GM23338 (cell line): Measurements from ENCODE around the gene EMC9. TPM values are rescaled to one million over a fixed set of nuclear protein-coding genes. Genes with fewer than 3 reads are reported as not detected.

Source experiments
- ATAC-seq: fragments of 200-7000 bp; cut with Tn5 transposase; 3 replicates; pipeline ENCODE4 v1.9.1; 2020
- DNase-seq: peaks from one replicate; pipeline ENCODE4 v3.0.0-alpha.2; 2015; ENCODE audit warnings: low spot score
- H2AFZ ChIP-seq: fragments of 200-600 bp; sonication (generic); 2 replicates; pipeline ENCODE4 v1.8.0; 2016; ENCODE audit warnings: antibody characterized with exemption, mild to moderate bottlenecking, moderate library complexity
- H3F3A ChIP-seq: fragments of 200-600 bp; sonication (generic); replicated peaks from 2 replicates; pipeline ENCODE4 v1.8.0; 2017; ENCODE audit warnings: antibody characterized with exemption, mixed run types, low read depth
- H3K27ac ChIP-seq: fragments of 200-600 bp; sonication (generic); 2 replicates; pipeline ENCODE4 v1.6.1; 2016; ENCODE audit warnings: low read depth
- H3K27me3 ChIP-seq: fragments of 200-600 bp; sonication (generic); 2 replicates; pipeline ENCODE4 v1.8.0; 2016; ENCODE audit warnings: mild to moderate bottlenecking, mixed run types, moderate library complexity; ENCODE audit not compliant: insufficient read depth
- H3K36me3 ChIP-seq: fragments of 200-600 bp; sonication (generic); 2 replicates; pipeline ENCODE4 v1.8.0; 2016; ENCODE audit warnings: mild to moderate bottlenecking; ENCODE audit not compliant: insufficient read depth
- H3K4me1 ChIP-seq: fragments of 200-600 bp; sonication (generic); 2 replicates; pipeline ENCODE4 v1.8.0; 2016; ENCODE audit warnings: mild to moderate bottlenecking, moderate library complexity; ENCODE audit not compliant: insufficient read depth
- H3K4me2 ChIP-seq: fragments of 200-600 bp; sonication (generic); 2 replicates; pipeline ENCODE4 v1.7.1; 2017; ENCODE audit warnings: mixed run types
- H3K4me3 ChIP-seq: fragments of 200-600 bp; sonication (generic); 2 replicates; pipeline ENCODE4 v1.6.1; 2016; ENCODE audit warnings: mixed run types
- H3K79me2 ChIP-seq: fragments of 200-600 bp; sonication (generic); replicated peaks from 2 replicates; pipeline ENCODE4 v1.8.0; 2017; ENCODE audit warnings: mild to moderate bottlenecking; ENCODE audit not compliant: insufficient read depth
- H3K9me2 ChIP-seq: fragments of 200-600 bp; sonication (generic); 2 replicates; pipeline ENCODE4 v1.8.0; 2017; ENCODE audit not compliant: insufficient read depth
- H4K20me1 ChIP-seq: fragments of 200-600 bp; sonication (generic); replicated peaks from 2 replicates; pipeline ENCODE4 v1.8.0; 2017; ENCODE audit warnings: mild to moderate bottlenecking; ENCODE audit not compliant: insufficient read depth
- H3K27ac Mint-ChIP-seq: 2 replicates; pipeline ENCODE4 v1.8.0; 2020; ENCODE audit warnings: inconsistent platforms, mild to moderate bottlenecking, moderate library complexity, mixed read lengths
- H3K27me3 Mint-ChIP-seq: 3 replicates; pipeline ENCODE4 v1.8.0; 2022; ENCODE audit warnings: low read depth, mild to moderate bottlenecking, moderate library complexity, mixed read lengths, inconsistent platforms; ENCODE audit not compliant: insufficient read depth, poor library complexity
- H3K36me3 Mint-ChIP-seq: 3 replicates; pipeline ENCODE4 v1.8.0; 2021; ENCODE audit warnings: low read depth, mild to moderate bottlenecking, inconsistent platforms, moderate library complexity, mixed read lengths
- H3K4me1 Mint-ChIP-seq: 3 replicates; pipeline ENCODE4 v1.8.0; 2020; ENCODE audit warnings: mild to moderate bottlenecking, inconsistent platforms, mixed read lengths
- H3K4me3 Mint-ChIP-seq: 3 replicates; pipeline ENCODE4 v1.8.0; 2021; ENCODE audit warnings: moderate library complexity, mild to moderate bottlenecking, inconsistent platforms, mixed read lengths
- H3K9me3 Mint-ChIP-seq: 3 replicates; pipeline ENCODE4 v1.8.0; 2020; ENCODE audit warnings: moderate library complexity, mild to moderate bottlenecking, inconsistent platforms, mixed read lengths
- CREB1 ChIP-seq: fragments of 250-450 bp; sonication (Bioruptor Pico); IDR thresholded peaks from 2 replicates; pipeline ENCODE4 v1.5.0; 2020; ENCODE audit warnings: low read depth, mild to moderate bottlenecking, moderate library complexity
- EZH2 ChIP-seq: fragments of 200-600 bp; sonication (generic); IDR thresholded peaks from one replicate; pipeline ENCODE4 v1.8.0; 2017; ENCODE audit warnings: antibody characterized with exemption, mild to moderate bottlenecking, low read depth; ENCODE audit not compliant: unreplicated experiment
- EZH2phosphoT487 ChIP-seq: fragments of 200-600 bp; sonication (generic); IDR thresholded peaks from one replicate; pipeline ENCODE4 v1.8.1; 2018; ENCODE audit warnings: antibody characterized with exemption; ENCODE audit not compliant: unreplicated experiment
- JUNB ChIP-seq: IDR thresholded peaks from one replicate; pipeline ENCODE4 v1.6.1; 2016; ENCODE audit warnings: antibody characterized with exemption; ENCODE audit not compliant: unreplicated experiment
- NANOG ChIP-seq: IDR thresholded peaks from 2 replicates; pipeline ENCODE4 v1.6.1; 2016; ENCODE audit warnings: antibody characterized with exemption, borderline replicate concordance
- POLR2AphosphoS5 ChIP-seq: IDR thresholded peaks from 2 replicates; pipeline ENCODE4 v1.6.1; 2016; ENCODE audit warnings: antibody characterized with exemption, low read depth
- STAT1 ChIP-seq: IDR thresholded peaks from one replicate; pipeline ENCODE4 v1.6.1; 2016; ENCODE audit warnings: antibody characterized with exemption; ENCODE audit not compliant: unreplicated experiment
- ZNF114 ChIP-seq: fragments of 250-450 bp; sonication (Bioruptor Pico); IDR thresholded peaks from 2 replicates; pipeline ENCODE4 v1.5.0; 2020; ENCODE audit warnings: mild to moderate bottlenecking, moderate library complexity
- polyA plus RNA-seq: library from polyadenylated mRNA; unstranded; fragments of >200 nt; fragmentation: Nextera tagmentation; extraction: Ambion mirVana; gene quantifications from 2 replicates; pipeline ENCODE4 v1.2.1, GENCODE V29; 2016
- total RNA-seq: library from RNA; depleted of rRNA; stranded (reverse); fragments of >200 nt; shearing (Covaris generic); gene quantifications from 2 replicates; pipeline ENCODE4 v1.2.3, GENCODE V29; 2014
- TF ChIP-seq, protein P1 (sequence below): IDR thresholded peaks from 2 replicates; pipeline ENCODE4 v1.6.1; 2016; ENCODE audit warnings: antibody characterized with exemption
- TF ChIP-seq, protein P2 (sequence below), 2 experiments: fragments of 200-600 bp in 1 of 2; sonication (generic) in 1 of 2; conservative IDR thresholded peaks; 2 replicates each; pipeline versions ENCODE4 v1.5.1 to v1.6.1; 2016 to 2017; ENCODE audit warnings: antibody characterized with exemption in 2 of 2, low read depth in 2 of 2, mild to moderate bottlenecking in 2 of 2, moderate library complexity in 1 of 2
- TF ChIP-seq, protein P3 (sequence below): IDR thresholded peaks from one replicate; pipeline ENCODE4 v1.6.1; 2018; ENCODE audit warnings: antibody characterized with exemption; ENCODE audit not compliant: unreplicated experiment

The EMC9 gene
- total and polyA plus RNA-seq, 2 experiments from 2014 or later = 30.0 to 64.2 TPM

DNA sequence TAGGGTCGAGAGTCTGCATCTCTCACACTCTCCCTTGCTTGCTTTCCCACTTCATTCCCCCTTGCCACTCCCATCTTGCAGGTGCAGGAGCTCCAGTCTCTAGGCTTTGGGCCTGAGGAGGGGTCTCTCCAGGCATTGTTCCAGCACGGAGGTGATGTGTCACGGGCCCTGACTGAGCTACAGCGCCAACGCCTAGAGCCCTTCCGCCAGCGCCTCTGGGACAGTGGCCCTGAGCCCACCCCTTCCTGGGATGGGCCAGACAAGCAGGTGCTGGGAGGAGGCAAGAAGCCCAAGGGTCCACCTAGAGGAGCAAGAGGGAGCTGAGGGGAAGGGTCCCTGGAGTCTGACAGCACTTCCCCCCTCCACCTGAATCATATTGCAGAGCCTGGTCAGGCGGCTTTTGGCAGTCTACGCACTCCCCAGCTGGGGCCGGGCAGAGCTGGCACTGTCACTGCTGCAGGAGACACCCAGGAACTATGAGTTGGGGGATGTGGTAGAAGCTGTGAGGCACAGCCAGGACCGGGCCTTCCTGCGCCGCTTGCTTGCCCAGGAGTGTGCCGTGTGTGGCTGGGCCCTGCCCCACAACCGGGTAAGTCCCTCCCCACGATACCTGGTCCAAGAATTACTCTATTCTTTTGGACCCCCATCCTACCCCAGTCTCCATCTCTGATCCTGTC lies 10.2 kb upstream of the EMC9 start:
- TF ChIP-seq EZH2phosphoT487 (no peak), JUNB (no peak), STAT1 (no peak)
- TF ChIP-seq, protein P1, sequence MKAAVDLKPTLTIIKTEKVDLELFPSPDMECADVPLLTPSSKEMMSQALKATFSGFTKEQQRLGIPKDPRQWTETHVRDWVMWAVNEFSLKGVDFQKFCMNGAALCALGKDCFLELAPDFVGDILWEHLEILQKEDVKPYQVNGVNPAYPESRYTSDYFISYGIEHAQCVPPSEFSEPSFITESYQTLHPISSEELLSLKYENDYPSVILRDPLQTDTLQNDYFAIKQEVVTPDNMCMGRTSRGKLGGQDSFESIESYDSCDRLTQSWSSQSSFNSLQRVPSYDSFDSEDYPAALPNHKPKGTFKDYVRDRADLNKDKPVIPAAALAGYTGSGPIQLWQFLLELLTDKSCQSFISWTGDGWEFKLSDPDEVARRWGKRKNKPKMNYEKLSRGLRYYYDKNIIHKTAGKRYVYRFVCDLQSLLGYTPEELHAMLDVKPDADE = no peak
- TF ChIP-seq, protein P2, sequence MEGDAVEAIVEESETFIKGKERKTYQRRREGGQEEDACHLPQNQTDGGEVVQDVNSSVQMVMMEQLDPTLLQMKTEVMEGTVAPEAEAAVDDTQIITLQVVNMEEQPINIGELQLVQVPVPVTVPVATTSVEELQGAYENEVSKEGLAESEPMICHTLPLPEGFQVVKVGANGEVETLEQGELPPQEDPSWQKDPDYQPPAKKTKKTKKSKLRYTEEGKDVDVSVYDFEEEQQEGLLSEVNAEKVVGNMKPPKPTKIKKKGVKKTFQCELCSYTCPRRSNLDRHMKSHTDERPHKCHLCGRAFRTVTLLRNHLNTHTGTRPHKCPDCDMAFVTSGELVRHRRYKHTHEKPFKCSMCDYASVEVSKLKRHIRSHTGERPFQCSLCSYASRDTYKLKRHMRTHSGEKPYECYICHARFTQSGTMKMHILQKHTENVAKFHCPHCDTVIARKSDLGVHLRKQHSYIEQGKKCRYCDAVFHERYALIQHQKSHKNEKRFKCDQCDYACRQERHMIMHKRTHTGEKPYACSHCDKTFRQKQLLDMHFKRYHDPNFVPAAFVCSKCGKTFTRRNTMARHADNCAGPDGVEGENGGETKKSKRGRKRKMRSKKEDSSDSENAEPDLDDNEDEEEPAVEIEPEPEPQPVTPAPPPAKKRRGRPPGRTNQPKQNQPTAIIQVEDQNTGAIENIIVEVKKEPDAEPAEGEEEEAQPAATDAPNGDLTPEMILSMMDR (conservative IDR thresholded peaks at IDR 0.05; ENCODE audit: low read depth in 2 of 2) = no peak
- no peak for ATAC-seq
- Histone ChIP-seq H3K27me3 (no peaks in the 10 kb centered on the region), H2AFZ (no peak overlapping the region), H3K79me2 (peaks cover 23% of the 10 kb centered on the region), H4K20me1 (peaks cover 12% of the 10 kb centered on the region; the same call in 1 of the 2 replicates), H3K4me2 (no peak overlapping the region), H3K27ac (no peak overlapping the region), H3K4me3 (no peak overlapping the region), H3K9me2 (no peaks in the 10 kb centered on the region), H3K36me3 (peaks cover 33% of the 10 kb centered on the region), H3F3A (no peaks in the 10 kb centered on the region), H3K4me1 (peaks cover 6% of the 10 kb centered on the region; the same call in 1 of the 2 replicates)
- peaks cover 72% of the 10 kb centered on the region for H3K36me3 Mint-ChIP-seq
- H3K27me3 Mint-ChIP-seq = peaks cover 11% of the 10 kb centered on the region
- no peaks in the 10 kb centered on the region; the same call in 2 of the 3 replicates for H3K9me3 Mint-ChIP-seq
- DNase-seq = no peak
- no peak overlapping the region for H3K4me3 Mint-ChIP-seq
- no peak overlapping the region for H3K27ac Mint-ChIP-seq
- peaks cover 10% of the 10 kb centered on the region; the same call in 2 of the 3 replicates for H3K4me1 Mint-ChIP-seq

DNA sequence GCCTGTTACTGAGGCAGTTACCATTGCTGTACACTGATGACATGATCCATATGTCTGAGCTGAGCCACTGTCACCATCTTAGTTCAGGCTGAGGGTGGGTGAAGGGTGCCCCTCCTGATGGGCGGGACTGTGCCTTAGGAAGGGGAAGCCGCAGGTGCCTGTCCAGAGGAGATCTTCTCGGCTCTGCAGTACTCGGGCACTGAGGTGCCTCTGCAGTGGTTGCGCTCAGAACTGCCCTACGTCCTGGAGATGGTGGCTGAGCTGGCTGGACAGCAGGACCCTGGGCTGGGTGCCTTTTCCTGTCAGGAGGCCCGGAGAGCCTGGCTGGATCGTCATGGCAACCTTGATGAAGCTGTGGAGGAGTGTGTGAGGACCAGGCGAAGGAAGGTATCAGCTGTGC lies 9.6 kb upstream of the EMC9 start:
- H3K4me2 ChIP-seq = no peak overlapping the region
- H3K4me1 Mint-ChIP-seq = peaks cover 14% of the 10 kb centered on the region
- peaks cover 23% of the 10 kb centered on the region for H3K79me2 ChIP-seq
- H3K4me3 ChIP-seq = no peak overlapping the region
- H3K9me2 ChIP-seq = no peaks in the 10 kb centered on the region
- peaks cover 33% of the 10 kb centered on the region for H3K36me3 ChIP-seq
- no peaks in the 10 kb centered on the region for H3K27me3 ChIP-seq
- no peaks in the 10 kb centered on the region for H3F3A ChIP-seq
- no peak for ATAC-seq
- H3K27me3 Mint-ChIP-seq = peaks cover 11% of the 10 kb centered on the region
- DNase-seq = no peak
- peaks cover 6% of the 10 kb centered on the region; the same call in 1 of the 2 replicates for H3K4me1 ChIP-seq
- no peak overlapping the region for H3K27ac ChIP-seq
- H3K4me3 Mint-ChIP-seq = no peak overlapping the region
- H3K36me3 Mint-ChIP-seq = peaks cover 71% of the 10 kb centered on the region
- no peak overlapping the region for H2AFZ ChIP-seq
- H4K20me1 ChIP-seq = peaks cover 12% of the 10 kb centered on the region; the same call in 1 of the 2 replicates
- H3K27ac Mint-ChIP-seq = no peak overlapping the region
- no peaks in the 10 kb centered on the region; the same call in 2 of the 3 replicates for H3K9me3 Mint-ChIP-seq
- no peak for TF ChIP-seq JUNB
- no peak for TF ChIP-seq NANOG
- TF ChIP-seq EZH2 = no peak
- TF ChIP-seq POLR2AphosphoS5 = no peak
- TF ChIP-seq, protein P3, sequence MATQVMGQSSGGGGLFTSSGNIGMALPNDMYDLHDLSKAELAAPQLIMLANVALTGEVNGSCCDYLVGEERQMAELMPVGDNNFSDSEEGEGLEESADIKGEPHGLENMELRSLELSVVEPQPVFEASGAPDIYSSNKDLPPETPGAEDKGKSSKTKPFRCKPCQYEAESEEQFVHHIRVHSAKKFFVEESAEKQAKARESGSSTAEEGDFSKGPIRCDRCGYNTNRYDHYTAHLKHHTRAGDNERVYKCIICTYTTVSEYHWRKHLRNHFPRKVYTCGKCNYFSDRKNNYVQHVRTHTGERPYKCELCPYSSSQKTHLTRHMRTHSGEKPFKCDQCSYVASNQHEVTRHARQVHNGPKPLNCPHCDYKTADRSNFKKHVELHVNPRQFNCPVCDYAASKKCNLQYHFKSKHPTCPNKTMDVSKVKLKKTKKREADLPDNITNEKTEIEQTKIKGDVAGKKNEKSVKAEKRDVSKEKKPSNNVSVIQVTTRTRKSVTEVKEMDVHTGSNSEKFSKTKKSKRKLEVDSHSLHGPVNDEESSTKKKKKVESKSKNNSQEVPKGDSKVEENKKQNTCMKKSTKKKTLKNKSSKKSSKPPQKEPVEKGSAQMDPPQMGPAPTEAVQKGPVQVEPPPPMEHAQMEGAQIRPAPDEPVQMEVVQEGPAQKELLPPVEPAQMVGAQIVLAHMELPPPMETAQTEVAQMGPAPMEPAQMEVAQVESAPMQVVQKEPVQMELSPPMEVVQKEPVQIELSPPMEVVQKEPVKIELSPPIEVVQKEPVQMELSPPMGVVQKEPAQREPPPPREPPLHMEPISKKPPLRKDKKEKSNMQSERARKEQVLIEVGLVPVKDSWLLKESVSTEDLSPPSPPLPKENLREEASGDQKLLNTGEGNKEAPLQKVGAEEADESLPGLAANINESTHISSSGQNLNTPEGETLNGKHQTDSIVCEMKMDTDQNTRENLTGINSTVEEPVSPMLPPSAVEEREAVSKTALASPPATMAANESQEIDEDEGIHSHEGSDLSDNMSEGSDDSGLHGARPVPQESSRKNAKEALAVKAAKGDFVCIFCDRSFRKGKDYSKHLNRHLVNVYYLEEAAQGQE = no peak
- TF ChIP-seq EZH2phosphoT487 = no peak
- TF ChIP-seq, protein P2 (conservative IDR thresholded peaks at IDR 0.05; ENCODE audit: low read depth in 2 of 2) = no peak
- no peak for TF ChIP-seq ZNF114 (CRISPR knock-in tag)
- TF ChIP-seq CREB1 (CRISPR knock-in tag) = no peak
